ENCODE results near the gene DNTT.
A peak's percentile ranks its signal among the peaks of the same experiment; 100 is the strongest.

Gene DNTT

GRCh38 chr10:96324447-96324846, 20.2 kb downstream of the DNTT start:
- H3K27ac ChIP-seq (ENCODE audit: insufficient read depth, low read depth, low read length, poor library complexity, severe bottlenecking), result no peak overlapping the region
- WGBS, 2 experiments, result 84 to 88% methylated on average over 2 of the region's 2 CpGs
- H3K36me3 ChIP-seq (ENCODE audit: control insufficient read depth, insufficient read depth, low read length), result no peaks in the 10 kb centered on the region
- no peaks in the 10 kb centered on the region for H3K27me3 ChIP-seq (ENCODE audit: control insufficient read depth, insufficient read depth, low read length, poor library complexity, severe bottlenecking)
- no peak overlapping the region for H3K4me3 ChIP-seq (ENCODE audit: insufficient read depth, low read depth, low read length)
- no peaks in the 10 kb centered on the region for H3K9me3 ChIP-seq (ENCODE audit: control insufficient read depth, low read length)
- peaks cover 5% of the 10 kb centered on the region for H3K4me1 ChIP-seq (ENCODE audit: control insufficient read depth, insufficient read depth, low read length)

GRCh38 chr10:96325719-96326373, 21.6 kb downstream of the DNTT start:
- H3K9me3 ChIP-seq (ENCODE audit: control insufficient read depth, low read length), result no peaks in the 10 kb centered on the region
- 92 to 93% methylated on average over 4 of the region's 4 CpGs for WGBS, 2 experiments
- no peak overlapping the region for H3K4me3 ChIP-seq (ENCODE audit: insufficient read depth, low read depth, low read length)

DNA sequence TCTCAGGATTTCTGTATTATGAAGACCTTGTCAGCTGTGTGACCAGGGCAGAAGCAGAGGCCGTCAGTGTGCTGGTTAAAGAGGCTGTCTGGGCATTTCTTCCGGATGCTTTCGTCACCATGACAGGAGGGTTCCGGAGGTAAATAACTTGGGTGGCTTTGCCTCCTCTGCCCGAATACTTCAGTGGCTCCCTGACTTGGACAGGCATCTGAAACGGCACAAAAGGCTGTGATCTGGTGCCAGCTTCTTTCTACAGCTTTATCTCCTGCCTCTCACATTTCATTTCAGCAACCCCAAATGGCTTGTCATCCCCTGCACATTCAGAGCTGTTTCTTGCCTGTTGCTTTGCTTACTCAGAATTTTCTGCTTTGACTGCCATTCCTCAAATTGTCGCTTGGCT, 23.2 kb downstream of the DNTT start:
- Histone ChIP-seq H3K9me3 (ENCODE audit: control insufficient read depth, low read length) (no peaks in the 10 kb centered on the region), H3K4me1 (ENCODE audit: control insufficient read depth, insufficient read depth, low read length) (no peaks in the 10 kb centered on the region), H3K36me3 (ENCODE audit: control insufficient read depth, insufficient read depth, low read length) (no peaks in the 10 kb centered on the region), H3K27ac (ENCODE audit: insufficient read depth, low read depth, low read length, poor library complexity, severe bottlenecking) (no peak overlapping the region), H3K27me3 (ENCODE audit: control insufficient read depth, insufficient read depth, low read length, poor library complexity, severe bottlenecking) (no peaks in the 10 kb centered on the region), H3K4me3 (ENCODE audit: insufficient read depth, low read depth, low read length) (no peak overlapping the region)
- 91 to 92% methylated on average over 7 of the region's 7 CpGs for WGBS, 2 experiments

More at GRCh38 chr10:96325719-96326373, 21.6 kb downstream of the DNTT start:
- Histone ChIP-seq H3K36me3 (ENCODE audit: control insufficient read depth, insufficient read depth, low read length) (no peaks in the 10 kb centered on the region), H3K4me1 (ENCODE audit: control insufficient read depth, insufficient read depth, low read length) (no peaks in the 10 kb centered on the region), H3K27ac (ENCODE audit: insufficient read depth, low read depth, low read length, poor library complexity, severe bottlenecking) (no peak overlapping the region), H3K27me3 (ENCODE audit: control insufficient read depth, insufficient read depth, low read length, poor library complexity, severe bottlenecking) (no peaks in the 10 kb centered on the region)

DNA sequence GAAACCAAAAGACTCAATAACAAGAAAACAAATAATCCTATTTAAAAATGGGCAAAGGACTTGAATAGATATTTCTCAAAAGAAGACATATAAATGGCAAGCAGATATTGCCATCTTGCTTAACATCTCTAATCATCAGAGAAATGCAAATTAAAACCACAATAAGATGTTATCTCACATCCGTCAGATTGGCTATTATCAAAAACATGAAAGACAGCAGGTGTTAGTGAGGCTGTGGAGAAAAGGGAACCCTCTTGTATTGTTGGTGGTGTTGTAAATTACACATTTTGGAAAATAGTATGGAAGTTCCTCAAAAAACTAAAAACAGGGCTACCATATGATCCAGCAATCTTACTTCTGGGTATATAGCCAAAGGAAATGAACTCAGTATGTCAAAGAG, 28.9 kb downstream of the DNTT start:
- Histone ChIP-seq H3K4me3 (ENCODE audit: insufficient read depth, low read depth, low read length) (no peak overlapping the region), H3K4me1 (ENCODE audit: control insufficient read depth, insufficient read depth, low read length) (no peaks in the 10 kb centered on the region), H3K9me3 (ENCODE audit: control insufficient read depth, low read length) (no peaks in the 10 kb centered on the region), H3K27me3 (ENCODE audit: control insufficient read depth, insufficient read depth, low read length, poor library complexity, severe bottlenecking) (no peaks in the 10 kb centered on the region), H3K36me3 (ENCODE audit: control insufficient read depth, insufficient read depth, low read length) (no peaks in the 10 kb centered on the region), H3K27ac (ENCODE audit: insufficient read depth, low read depth, low read length, poor library complexity, severe bottlenecking) (no peak overlapping the region)
- 89 to 100% methylated on average over 1 of the region's 1 CpG for WGBS, 2 experiments

DNA sequence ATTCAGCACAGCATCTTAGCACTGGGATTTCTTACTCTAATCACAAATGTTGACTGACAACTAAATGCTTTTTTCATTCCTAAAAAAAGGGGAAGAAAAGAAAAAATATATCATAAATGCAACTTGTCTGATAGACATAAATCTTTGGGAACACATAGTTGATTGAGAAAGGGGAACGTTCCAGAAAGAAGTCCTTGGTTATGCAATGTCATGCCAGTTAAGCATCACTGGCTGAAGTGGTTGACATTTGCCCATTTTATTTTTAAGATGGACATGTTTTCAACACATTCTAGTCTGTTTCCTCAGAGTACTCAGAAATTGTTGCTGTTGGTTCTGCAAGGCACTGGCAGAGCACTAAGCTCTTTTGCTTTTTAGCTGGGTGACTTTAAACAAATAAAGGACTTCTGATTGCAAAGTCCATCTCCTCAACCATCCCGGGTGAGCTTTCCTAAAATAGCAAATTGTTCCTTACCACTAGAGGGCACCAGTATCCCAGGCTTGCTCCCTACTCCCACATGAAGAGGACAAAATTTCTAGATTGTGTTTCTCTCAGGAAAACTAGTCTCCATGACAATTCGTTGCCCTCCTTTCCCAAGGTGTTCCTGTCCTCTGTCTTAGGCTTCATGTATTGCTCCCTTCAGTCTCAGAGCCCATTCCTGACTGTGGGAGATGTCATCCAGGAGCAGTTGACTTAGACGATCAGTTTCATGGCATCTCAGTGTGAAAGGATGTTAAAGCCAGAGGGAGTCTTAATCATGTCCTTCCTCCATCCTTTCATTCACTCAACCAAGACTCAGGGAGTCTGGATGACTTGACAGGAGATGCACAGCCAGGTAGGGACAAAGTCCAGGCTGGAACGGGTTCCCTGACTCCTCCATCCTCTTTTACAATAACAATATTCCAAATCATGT, 30.6 kb downstream of the DNTT start:
- Histone ChIP-seq H3K36me3 (ENCODE audit: control insufficient read depth, insufficient read depth, low read length) (no peaks in the 10 kb centered on the region), H3K27ac (ENCODE audit: insufficient read depth, low read depth, low read length, poor library complexity, severe bottlenecking) (no peak overlapping the region), H3K4me1 (ENCODE audit: control insufficient read depth, insufficient read depth, low read length) (peaks cover 11% of the 10 kb centered on the region), H3K9me3 (ENCODE audit: control insufficient read depth, low read length) (no peaks in the 10 kb centered on the region), H3K4me3 (ENCODE audit: insufficient read depth, low read depth, low read length) (no peak overlapping the region), H3K27me3 (ENCODE audit: control insufficient read depth, insufficient read depth, low read length, poor library complexity, severe bottlenecking) (no peaks in the 10 kb centered on the region)
- WGBS, 2 experiments, result 48 to 49% methylated on average over 5 of the region's 5 CpGs

DNA sequence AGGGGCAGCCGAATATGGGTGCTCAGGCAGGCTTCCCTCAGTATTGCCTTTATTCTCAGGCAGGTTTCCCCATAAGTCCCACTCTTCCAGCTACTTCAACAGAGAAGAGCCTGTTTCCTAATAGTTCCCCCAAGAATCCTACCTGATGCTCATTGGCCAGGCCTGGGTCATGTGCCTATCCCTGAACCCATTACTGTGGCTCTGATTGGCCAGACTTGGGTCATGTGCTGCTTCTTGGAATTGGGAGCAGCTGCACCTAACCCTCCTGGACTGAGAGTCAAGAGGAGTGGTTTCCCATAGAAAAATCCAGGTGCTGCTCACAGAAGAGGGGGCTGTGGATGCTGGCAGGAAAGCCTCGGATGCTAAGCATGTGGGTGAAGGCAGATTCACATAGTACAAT, 32.9 kb downstream of the DNTT start:
- H3K27me3 ChIP-seq (ENCODE audit: control insufficient read depth, insufficient read depth, low read length, poor library complexity, severe bottlenecking), result no peaks in the 10 kb centered on the region
- H3K27ac ChIP-seq (ENCODE audit: insufficient read depth, low read depth, low read length, poor library complexity, severe bottlenecking), result no peak overlapping the region
- H3K4me1 ChIP-seq (ENCODE audit: control insufficient read depth, insufficient read depth, low read length), result peaks cover 13% of the 10 kb centered on the region
- 93 to 98% methylated on average over 1 to 2 of the region's 2 CpGs for WGBS, 2 experiments
- no peaks in the 10 kb centered on the region for H3K36me3 ChIP-seq (ENCODE audit: control insufficient read depth, insufficient read depth, low read length)
- H3K9me3 ChIP-seq (ENCODE audit: control insufficient read depth, low read length), result no peaks in the 10 kb centered on the region
- H3K4me3 ChIP-seq (ENCODE audit: insufficient read depth, low read depth, low read length), result no peak overlapping the region

DNA sequence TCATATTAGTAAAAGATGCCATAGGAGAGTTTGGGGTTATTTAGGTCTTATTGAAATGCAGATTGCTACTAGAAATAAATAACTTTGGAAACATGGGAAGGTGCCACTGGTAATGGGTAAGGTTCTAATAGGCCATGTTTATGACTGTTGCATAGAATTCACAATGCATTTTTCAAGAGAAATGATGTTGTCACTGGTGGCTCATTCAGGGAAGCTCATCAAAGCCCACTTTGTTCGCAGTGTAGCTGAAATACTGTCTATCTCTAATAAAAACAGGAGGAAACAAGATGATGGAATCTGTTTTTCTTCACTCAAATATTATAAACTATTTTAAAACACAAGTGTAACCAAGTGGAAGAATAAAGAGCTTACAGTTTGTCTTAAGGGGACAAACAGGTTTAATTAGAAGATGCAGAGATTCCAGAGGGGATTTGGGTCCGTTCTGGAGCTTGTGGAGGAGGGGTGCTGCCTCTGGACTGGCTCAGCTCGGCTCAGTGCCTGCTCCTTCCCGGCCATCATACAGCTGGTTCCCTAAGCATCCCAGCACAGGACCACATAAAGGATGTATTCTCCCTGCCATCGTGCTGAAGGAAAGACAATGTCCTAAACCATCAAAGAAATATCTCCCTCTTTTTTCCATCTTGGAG, 34.2 kb downstream of the DNTT start:
- Histone ChIP-seq H3K36me3 (ENCODE audit: control insufficient read depth, insufficient read depth, low read length) (no peaks in the 10 kb centered on the region), H3K27me3 (ENCODE audit: control insufficient read depth, insufficient read depth, low read length, poor library complexity, severe bottlenecking) (no peaks in the 10 kb centered on the region), H3K9me3 (ENCODE audit: control insufficient read depth, low read length) (no peaks in the 10 kb centered on the region), H3K4me3 (ENCODE audit: insufficient read depth, low read depth, low read length) (no peak overlapping the region), H3K4me1 (ENCODE audit: control insufficient read depth, insufficient read depth, low read length) (peaks cover 13% of the 10 kb centered on the region), H3K27ac (ENCODE audit: insufficient read depth, low read depth, low read length, poor library complexity, severe bottlenecking) (no peak overlapping the region)
- 29 to 43% methylated on average over 4 to 5 of the region's 5 CpGs for WGBS, 2 experiments

DNA sequence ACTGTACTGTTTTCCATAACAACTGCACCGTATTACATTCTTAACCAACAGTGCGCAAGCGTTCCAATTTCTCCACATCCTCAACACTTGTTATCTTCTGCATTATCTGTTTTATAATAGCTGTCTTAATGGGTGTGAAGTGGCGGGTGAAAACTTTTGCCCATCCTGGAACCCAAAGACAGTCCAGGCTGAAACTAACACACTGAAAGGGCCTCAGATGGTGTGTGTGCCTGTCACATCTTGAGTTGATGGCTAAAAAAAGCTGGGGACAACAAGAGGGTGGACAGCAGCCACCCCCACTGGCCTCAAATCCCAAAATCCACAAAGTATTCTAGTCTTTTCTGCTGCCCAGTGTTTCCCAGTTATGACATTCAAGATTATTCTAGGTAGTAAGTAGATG, 35.1 kb downstream of the DNTT start:
- no peaks in the 10 kb centered on the region for H3K36me3 ChIP-seq (ENCODE audit: control insufficient read depth, insufficient read depth, low read length)
- H3K27ac ChIP-seq (ENCODE audit: insufficient read depth, low read depth, low read length, poor library complexity, severe bottlenecking), result no peak overlapping the region
- no peaks in the 10 kb centered on the region for H3K27me3 ChIP-seq (ENCODE audit: control insufficient read depth, insufficient read depth, low read length, poor library complexity, severe bottlenecking)
- H3K4me1 ChIP-seq (ENCODE audit: control insufficient read depth, insufficient read depth, low read length), result peaks cover 13% of the 10 kb centered on the region
- no peaks in the 10 kb centered on the region for H3K9me3 ChIP-seq (ENCODE audit: control insufficient read depth, low read length)
- H3K4me3 ChIP-seq (ENCODE audit: insufficient read depth, low read depth, low read length), result no peak overlapping the region
- WGBS, 2 experiments, result 94 to 96% methylated on average over 3 to 4 of the region's 4 CpGs

DNA sequence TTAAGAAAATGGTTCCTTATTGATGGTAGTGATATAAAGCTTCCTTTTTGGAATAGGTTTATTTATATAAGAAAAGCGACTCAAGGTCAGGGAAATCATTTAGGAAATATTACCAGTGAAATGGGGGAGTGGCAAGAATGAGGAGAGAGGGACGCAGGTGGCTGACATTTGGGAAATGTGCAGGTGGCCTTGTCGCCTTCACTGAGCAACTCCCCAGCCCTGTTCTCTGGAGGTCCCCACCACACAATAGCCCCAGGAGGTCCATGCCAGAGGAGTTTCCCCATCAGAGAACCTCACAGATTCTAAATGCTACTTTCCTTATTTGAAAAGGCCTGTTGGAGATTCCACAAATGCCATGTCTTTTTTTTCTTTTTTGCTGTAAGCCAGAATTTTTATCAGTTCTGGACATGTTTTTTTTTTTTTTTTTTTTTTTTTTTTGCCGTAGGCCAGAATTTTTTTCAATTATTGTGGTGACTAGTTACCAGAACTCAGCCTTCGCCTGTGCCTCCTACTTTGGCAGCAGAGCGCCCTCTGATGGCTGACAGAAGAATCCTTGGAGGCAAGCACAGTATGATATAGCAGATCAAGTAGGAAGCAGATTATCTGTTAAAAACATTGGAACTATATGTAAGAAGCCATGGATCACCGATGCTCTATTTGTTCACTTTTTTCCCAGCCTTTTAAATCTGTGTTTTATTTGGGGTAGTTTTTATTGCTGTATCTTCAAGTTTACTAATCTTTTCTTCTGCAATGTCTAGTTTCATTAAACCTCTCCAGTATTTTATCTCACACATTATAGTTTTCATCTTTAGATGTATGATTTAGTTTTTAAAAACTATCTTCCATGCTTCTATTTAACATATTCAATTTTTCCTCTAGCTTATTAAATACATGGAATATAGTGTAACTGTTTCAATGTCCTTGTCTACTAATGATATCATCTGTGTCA, 36.0 kb downstream of the DNTT start:
- Histone ChIP-seq H3K27ac (ENCODE audit: insufficient read depth, low read depth, low read length, poor library complexity, severe bottlenecking) (peak overlapping the region; percentile 4), H3K36me3 (ENCODE audit: control insufficient read depth, insufficient read depth, low read length) (no peaks in the 10 kb centered on the region), H3K27me3 (ENCODE audit: control insufficient read depth, insufficient read depth, low read length, poor library complexity, severe bottlenecking) (no peaks in the 10 kb centered on the region), H3K4me3 (ENCODE audit: insufficient read depth, low read depth, low read length) (no peak overlapping the region), H3K4me1 (ENCODE audit: control insufficient read depth, insufficient read depth, low read length) (peaks cover 13% of the 10 kb centered on the region), H3K9me3 (ENCODE audit: control insufficient read depth, low read length) (no peaks in the 10 kb centered on the region)
- WGBS, 2 experiments, result 34 to 37% methylated on average over 7 of the region's 7 CpGs
